GM19395 (cell line): ENCODE measurements around the gene PLAGL2.

ENCODE experiments used
- ATAC-seq: cut with Tn5 transposase; IDR thresholded peaks from one replicate; pipeline ENCODE4 v1.9.1; 2021; ENCODE audit warnings: mild to moderate bottlenecking, moderate library complexity; ENCODE audit not compliant: unreplicated experiment

Gene PLAGL2

GRCh38 chr20:32153771-32154170 lies 53.8 kb downstream of the PLAGL2 start:
- no peak for ATAC-seq

DNA sequence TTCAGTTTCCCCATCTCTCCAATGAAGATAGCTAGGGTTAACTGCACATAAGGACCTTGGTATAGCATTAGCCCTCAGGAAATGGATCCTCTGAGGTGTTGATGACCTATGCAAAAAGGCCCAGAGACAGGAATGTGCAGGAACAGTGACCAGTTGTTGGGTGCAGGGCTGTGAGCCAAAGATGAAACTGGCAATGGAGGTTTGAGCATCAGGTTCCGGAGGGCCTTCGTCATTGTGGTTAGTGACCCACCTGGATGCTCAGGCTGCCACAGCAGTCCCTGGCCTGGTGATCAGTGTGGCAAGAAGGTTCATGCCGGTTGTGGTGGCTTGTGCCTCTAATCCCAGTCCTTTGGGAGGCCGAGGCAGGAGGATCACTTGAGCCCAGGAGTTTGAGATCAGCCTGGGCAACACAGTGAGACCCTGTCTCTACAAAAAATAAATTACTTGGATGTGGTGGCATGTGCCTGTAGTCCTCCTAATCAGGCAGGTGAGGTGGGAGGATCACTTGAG lies 54.3 kb downstream of the PLAGL2 start:
- ATAC-seq, result no peak

GRCh38 chr20:32152421-32153155 lies 55.0 kb downstream of the PLAGL2 start:
- ATAC-seq, result no peak

DNA sequence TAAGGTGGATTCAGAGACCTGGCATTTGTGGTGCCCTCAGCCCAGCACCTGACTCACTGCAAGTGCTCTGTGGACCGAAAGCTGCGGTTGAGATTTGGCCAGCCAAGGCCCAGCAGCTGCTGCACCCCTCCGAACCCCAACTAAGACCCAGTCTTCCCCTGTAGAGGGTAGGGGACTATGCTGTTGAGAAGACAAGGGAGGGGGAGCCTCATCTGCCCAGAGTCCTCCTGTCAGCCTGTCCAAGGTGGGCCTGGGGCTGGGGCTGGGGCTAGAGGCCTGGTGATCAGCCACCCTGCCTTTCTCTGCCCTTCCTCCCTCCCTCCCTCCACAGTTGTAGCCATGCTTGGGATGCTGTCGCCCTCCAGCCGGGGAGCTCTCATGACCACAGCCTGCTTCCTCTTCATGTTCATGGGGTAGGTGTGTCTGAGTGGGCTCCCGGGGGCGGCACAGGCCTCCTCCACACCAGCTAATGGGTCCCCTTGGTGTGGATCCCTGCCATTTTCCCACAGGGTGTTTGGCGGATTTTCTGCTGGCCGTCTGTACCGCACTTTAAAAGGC lies 57.2 kb downstream of the PLAGL2 start:
- ATAC-seq, result no peak

GRCh38 chr20:32149566-32150170 lies 57.9 kb downstream of the PLAGL2 start:
- no peak for ATAC-seq

DNA sequence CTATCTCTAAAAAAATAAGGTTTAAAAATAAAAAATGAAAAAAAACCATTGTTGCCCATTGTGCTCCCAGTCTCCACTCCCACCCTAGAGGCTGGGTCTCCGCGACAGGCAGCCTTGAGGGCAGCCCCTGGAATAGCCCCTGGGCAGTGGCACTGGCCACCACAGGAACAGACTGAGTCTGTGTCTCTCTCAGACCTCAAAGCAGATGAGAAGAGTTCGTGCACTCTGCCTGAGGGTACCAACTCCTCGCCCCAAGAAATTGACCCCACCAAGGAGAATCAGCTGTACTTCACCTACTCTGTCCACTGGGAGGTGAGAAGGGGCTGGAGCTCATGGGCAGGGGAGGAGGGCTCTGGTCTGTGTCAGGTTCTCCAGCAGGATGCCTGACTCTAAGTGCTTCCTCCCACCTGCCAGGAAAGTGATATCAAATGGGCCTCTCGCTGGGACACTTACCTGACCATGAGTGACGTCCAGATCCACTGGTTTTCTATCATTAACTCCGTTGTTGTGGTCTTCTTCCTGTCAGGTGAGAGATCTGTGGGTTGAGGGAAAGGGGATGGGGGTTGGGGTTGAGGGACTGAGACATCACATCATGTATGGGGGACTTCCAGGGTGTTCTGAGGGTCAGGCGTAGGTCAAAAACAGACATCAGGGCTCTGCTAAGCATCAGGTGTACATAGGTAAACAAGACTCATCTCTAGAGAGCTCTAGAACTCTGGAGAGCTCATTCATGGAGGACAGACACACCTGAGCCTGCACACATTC lies 62.5 kb downstream of the PLAGL2 start:
- no peak for ATAC-seq

DNA sequence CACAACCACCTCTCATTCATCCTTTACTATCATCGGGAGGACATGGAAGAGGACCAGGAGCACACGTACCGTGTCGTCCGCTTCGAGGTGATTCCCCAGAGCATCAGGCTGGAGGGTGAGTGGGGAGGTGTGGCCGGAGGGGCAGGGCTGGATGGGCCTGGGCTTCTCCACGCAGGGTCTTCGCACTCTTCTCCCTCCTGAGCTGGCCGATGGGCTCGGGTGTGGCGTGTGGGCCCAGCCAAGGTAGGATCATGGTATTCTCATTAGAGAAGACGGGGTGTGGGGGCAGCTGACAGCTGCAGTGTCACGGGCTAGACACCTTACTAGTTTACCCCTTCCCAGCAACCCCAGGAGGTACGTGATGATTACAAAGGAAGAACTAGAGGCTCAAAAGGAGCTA lies 64.6 kb downstream of the PLAGL2 start:
- ATAC-seq, result no peak
